ENCODE measurements around the gene PATE1. TPM values are rescaled to one million over a fixed set of nuclear protein-coding genes. Genes with fewer than 3 reads are reported as not detected.
"Not testable (repeated sequence)": the region's sequence is repeated elsewhere in the genome, so short reads cannot be mapped to it uniquely, and the experiment has no call there.

PATE1 gene
- 0.96 TPM for total RNA-seq (ENCODE audit: insufficient read depth, low replicate concordance)

- no peak for DNase-seq (ENCODE audit: low spot score)
Measured at GRCh38 chr11:125745979-125746378, at the start of gene PATE1. Gene PATE1 (plus strand): TSS chr11:125746279. CDS start chr11:125746305, 26 bp downstream.

GRCh38 chr11:125701018-125701610 is 45.0 kb upstream of the PATE1 start:
- DNase-seq (ENCODE audit: low spot score): no peak

- no peak for DNase-seq (ENCODE audit: low spot score)
Measured at GRCh38 chr11:125701858-125702621, 44.0 kb upstream of the PATE1 start.

- not testable (repeated sequence) for DNase-seq (ENCODE audit: low spot score)
Measured at GRCh38 chr11:125704686-125705085, 41.4 kb upstream of the PATE1 start.

GRCh38 chr11:125720781-125721180 is 25.3 kb upstream of the PATE1 start:
- no peak for DNase-seq (ENCODE audit: low spot score)

- DNase-seq (ENCODE audit: low spot score): no peak
Measured at GRCh38 chr11:125724125-125724524, 22.0 kb upstream of the PATE1 start.

GRCh38 chr11:125728969-125729368 is 17.1 kb upstream of the PATE1 start:
- no peak for DNase-seq (ENCODE audit: low spot score)

GRCh38 chr11:125740617-125741016 is 5.5 kb upstream of the PATE1 start:
- no peak for DNase-seq (ENCODE audit: low spot score)

GRCh38 chr11:125743681-125744080 is 2.4 kb upstream of the PATE1 start:
- DNase-seq (ENCODE audit: low spot score): no peak

- no peak for DNase-seq (ENCODE audit: low spot score)
Measured at GRCh38 chr11:125750629-125751028, 4.5 kb downstream of the PATE1 start.

- no peak for DNase-seq (ENCODE audit: low spot score)
Measured at GRCh38 chr11:125756050-125756449, 10.0 kb downstream of the PATE1 start.

- DNase-seq (ENCODE audit: low spot score): no peak
Measured at GRCh38 chr11:125762445-125762844, 16.4 kb downstream of the PATE1 start.

- no peak for DNase-seq (ENCODE audit: low spot score)
Measured at GRCh38 chr11:125763483-125763882, 17.4 kb downstream of the PATE1 start.

GRCh38 chr11:125766251-125766650 is 20.2 kb downstream of the PATE1 start:
- DNase-seq (ENCODE audit: low spot score): no peak

GRCh38 chr11:125768336-125769046 is 22.4 kb downstream of the PATE1 start:
- peak; percentile 76 for DNase-seq (ENCODE audit: low spot score)

GRCh38 chr11:125770583-125770982 is 24.5 kb downstream of the PATE1 start:
- DNase-seq (ENCODE audit: low spot score): no peak

GRCh38 chr11:125772834-125773505 is 26.9 kb downstream of the PATE1 start:
- peak; percentile 74 for DNase-seq (ENCODE audit: low spot score)

- DNase-seq (ENCODE audit: low spot score): peak; percentile 7
Measured at GRCh38 chr11:125773516-125773915, 27.4 kb downstream of the PATE1 start.

- no peak for DNase-seq (ENCODE audit: low spot score)
Measured at GRCh38 chr11:125777309-125777708, 31.2 kb downstream of the PATE1 start.

GRCh38 chr11:125778728-125779127 is 32.6 kb downstream of the PATE1 start, which contains the start of gene PATE2:
Gene PATE2 (minus strand): TSS chr11:125778828. CDS start chr11:125778773, 55 bp downstream.
- no peak for DNase-seq (ENCODE audit: low spot score)

- no peak for DNase-seq (ENCODE audit: low spot score)
Measured at GRCh38 chr11:125784678-125785077, 38.6 kb downstream of the PATE1 start.

- no peak for DNase-seq (ENCODE audit: low spot score)
Measured at GRCh38 chr11:125787827-125788226, 41.7 kb downstream of the PATE1 start, which contains the start of gene PATE3. Gene PATE3 (plus strand): TSS chr11:125788127. CDS start chr11:125788152, 25 bp downstream.

Data from umbilical cord (tissue), 2 donors.